ENCODE results near the gene PCNA. TPM values are rescaled to one million over a fixed set of nuclear protein-coding genes. Genes with fewer than 3 reads are reported as not detected.

Gene PCNA
- total RNA-seq, 1 experiment from 2014 or later = 182 TPM

GRCh38 chr20:5118220-5119142, 1.3 kb downstream of the PCNA start:
- H3K27me3 ChIP-seq (ENCODE audit: control insufficient read depth, insufficient read depth, low read length) = no peaks in the 10 kb centered on the region
- in situ Hi-C loops (cut with HindIII; ENCODE audit: low pct_unique_long_range_greater_than_20kb, low sequenced_read_pairs) = no loop called here
- BruUV-seq (replicated peaks) = no TSS peak
- DNase-seq (ENCODE audit: low read depth, low spot score) (no peak), ATAC-seq (no peak)
- H3K27ac ChIP-seq (ENCODE audit: low read length) = peak overlapping the region; percentile 92
- ChIA-PET POLR2A (no interaction called here), CTCF (no interaction called here)
- no peak for TF ChIP-seq REST (IDR thresholded peaks at IDR 0.05; ENCODE audit: insufficient read depth in 1 of 2, low read depth in 2 of 2, low read length in 1 of 2)
- no peak for TF ChIP-seq TCF7L2 (IDR thresholded peaks at IDR 0.05; ENCODE audit: low read depth, low read length)
- no peak for TF ChIP-seq POLR2AphosphoS5 (IDR thresholded peaks at IDR 0.05; ENCODE audit: low read depth, low read length)
- no peak for TF ChIP-seq CTCF (IDR thresholded peaks at IDR 0.05)
- no peak for TF ChIP-seq SIN3A (IDR thresholded peaks at IDR 0.05; ENCODE audit: borderline replicate concordance, insufficient read depth, low read depth, low read length)
- H3K9me3 ChIP-seq (ENCODE audit: control insufficient read depth, insufficient read depth, low read depth, low read length) = no peaks in the 10 kb centered on the region
- intact Hi-C loops (cut with micrococcal nuclease; ENCODE audit: unreplicated experiment) = no loop called here
- peaks cover 38% of the 10 kb centered on the region for H3K36me3 ChIP-seq (ENCODE audit: control insufficient read depth, insufficient read depth, low read length)
- H3K4me3 ChIP-seq (ENCODE audit: low read depth in 2 of 2, low read length in 2 of 2) = peak overlapping the region; percentile 93
- peaks cover 14% of the 10 kb centered on the region; the same call in 1 of the 2 replicates for H3K4me1 ChIP-seq (ENCODE audit: control insufficient read depth, insufficient read depth, low read length)

- TF ChIP-seq CTCF (IDR thresholded peaks at IDR 0.05) (no peak), TCF7L2 (IDR thresholded peaks at IDR 0.05; ENCODE audit: low read depth, low read length) (no peak), POLR2AphosphoS5 (IDR thresholded peaks at IDR 0.05; ENCODE audit: low read depth, low read length) (no peak), SIN3A (IDR thresholded peaks at IDR 0.05; ENCODE audit: borderline replicate concordance, insufficient read depth, low read depth, low read length) (no peak), REST (IDR thresholded peaks at IDR 0.05; ENCODE audit: insufficient read depth in 1 of 2, low read depth in 2 of 2, low read length in 1 of 2) (no peak)
- ATAC-seq = no peak
- Histone ChIP-seq H3K27ac (ENCODE audit: low read length) (no peak overlapping the region), H3K4me1 (ENCODE audit: control insufficient read depth, insufficient read depth, low read length) (peaks cover 17% of the 10 kb centered on the region), H3K4me3 (ENCODE audit: low read depth in 2 of 2, low read length in 2 of 2) (no peak overlapping the region), H3K9me3 (ENCODE audit: control insufficient read depth, insufficient read depth, low read depth, low read length) (no peaks in the 10 kb centered on the region), H3K36me3 (ENCODE audit: control insufficient read depth, insufficient read depth, low read length) (peaks cover 42% of the 10 kb centered on the region), H3K27me3 (ENCODE audit: control insufficient read depth, insufficient read depth, low read length) (no peaks in the 10 kb centered on the region)
- POLR2A ChIA-PET = no interaction called here
- CTCF ChIA-PET = no interaction called here
- in situ Hi-C loops (cut with HindIII; ENCODE audit: low pct_unique_long_range_greater_than_20kb, low sequenced_read_pairs) (no loop called here), intact Hi-C loops (cut with micrococcal nuclease; ENCODE audit: unreplicated experiment) (no loop called here)
- BruUV-seq (replicated peaks) = no TSS peak
- no peak for DNase-seq (ENCODE audit: low read depth, low spot score)
Observed at GRCh38 chr20:5116875-5117274, 2.9 kb downstream of the PCNA start.

Data from Panc1 (cell line).